HEK293T (cell line): ENCODE results near the gene FARP1.

Source experiments
- CTCF ChIA-PET: fragments of 350-600 bp; formaldehyde crosslinking; extraction: SDS; loops from one replicate; lab custom pipeline; 2021; ENCODE audit warnings: antibody characterized with exemption, inconsistent platforms; lab: Yijun Ruan, JAX
- POLR2A ChIA-PET: fragments of 350-600 bp; formaldehyde crosslinking; extraction: SDS; loops from one replicate; lab custom pipeline; 2020; ENCODE audit warnings: antibody characterized with exemption, inconsistent platforms; lab: Yijun Ruan, JAX
- DNase-seq: peaks from one replicate; pipeline ENCODE4 v3.0.0; 2012; ENCODE audit warnings: mixed read lengths; ENCODE audit errors: extremely low spot score
- ARNT ChIP-seq: fragments of 450-650 bp; IDR thresholded peaks from 2 replicates; pipeline ENCODE4 v1.6.1; 2017; ENCODE audit warnings: mild to moderate bottlenecking
- BHLHE40 ChIP-seq: fragments of 450-650 bp; IDR thresholded peaks from 2 replicates; pipeline ENCODE4 v1.6.1; 2016; ENCODE audit warnings: mild to moderate bottlenecking, moderate library complexity, borderline replicate concordance
- CTBP1 ChIP-seq: fragments of 450-650 bp; IDR thresholded peaks from 2 replicates; pipeline ENCODE4 v1.6.1; 2016; ENCODE audit warnings: borderline replicate concordance
- ELF4 ChIP-seq: fragments of 450-650 bp; IDR thresholded peaks from 2 replicates; pipeline ENCODE4 v1.6.1; 2017; ENCODE audit warnings: antibody characterized with exemption
- FOXA1 ChIP-seq: fragments of 450-650 bp; IDR thresholded peaks from 2 replicates; pipeline ENCODE4 v1.6.1; 2016; ENCODE audit warnings: mild to moderate bottlenecking
- FOXK2 ChIP-seq: fragments of 450-650 bp; IDR thresholded peaks from 2 replicates; pipeline ENCODE4 v1.6.1; 2016; ENCODE audit warnings: mild to moderate bottlenecking
- FOXM1 ChIP-seq: fragments of 450-650 bp; IDR thresholded peaks from 2 replicates; pipeline ENCODE4 v1.6.1; 2017; ENCODE audit warnings: mild to moderate bottlenecking, borderline replicate concordance
- HDGF ChIP-seq: fragments of 450-650 bp; IDR thresholded peaks from 2 replicates; pipeline ENCODE4 v1.6.1; 2017; ENCODE audit warnings: antibody characterized with exemption, borderline replicate concordance
- L3MBTL2 ChIP-seq: fragments of 450-650 bp; conservative IDR thresholded peaks from 2 replicates; pipeline ENCODE4 v1.6.1; 2016; ENCODE audit warnings: mild to moderate bottlenecking
- LEF1 ChIP-seq: fragments of 450-650 bp; IDR thresholded peaks from 2 replicates; pipeline ENCODE4 v1.6.1; 2017; ENCODE audit warnings: mild to moderate bottlenecking, borderline replicate concordance
- NFRKB ChIP-seq: fragments of 450-650 bp; IDR thresholded peaks from 2 replicates; pipeline ENCODE4 v1.6.1; 2016; ENCODE audit warnings: mild to moderate bottlenecking, moderate library complexity
- SP1 ChIP-seq: fragments of 450-650 bp; IDR thresholded peaks from 2 replicates; pipeline ENCODE4 v1.6.1; 2017
- SUZ12 ChIP-seq: fragments of 450-650 bp; IDR thresholded peaks from 2 replicates; pipeline ENCODE4 v1.6.1; 2016; ENCODE audit warnings: mild to moderate bottlenecking
- TARDBP ChIP-seq: fragments of 450-650 bp; IDR thresholded peaks from 2 replicates; pipeline ENCODE4 v1.6.1; 2016
- ZNF384 ChIP-seq: fragments of 450-650 bp; IDR thresholded peaks from 2 replicates; pipeline ENCODE4 v1.6.1; 2016
- TF ChIP-seq, protein P1 (sequence below): fragments of 450-650 bp; IDR thresholded peaks from 2 replicates; pipeline ENCODE4 v1.6.1; 2016

Gene FARP1

DNA sequence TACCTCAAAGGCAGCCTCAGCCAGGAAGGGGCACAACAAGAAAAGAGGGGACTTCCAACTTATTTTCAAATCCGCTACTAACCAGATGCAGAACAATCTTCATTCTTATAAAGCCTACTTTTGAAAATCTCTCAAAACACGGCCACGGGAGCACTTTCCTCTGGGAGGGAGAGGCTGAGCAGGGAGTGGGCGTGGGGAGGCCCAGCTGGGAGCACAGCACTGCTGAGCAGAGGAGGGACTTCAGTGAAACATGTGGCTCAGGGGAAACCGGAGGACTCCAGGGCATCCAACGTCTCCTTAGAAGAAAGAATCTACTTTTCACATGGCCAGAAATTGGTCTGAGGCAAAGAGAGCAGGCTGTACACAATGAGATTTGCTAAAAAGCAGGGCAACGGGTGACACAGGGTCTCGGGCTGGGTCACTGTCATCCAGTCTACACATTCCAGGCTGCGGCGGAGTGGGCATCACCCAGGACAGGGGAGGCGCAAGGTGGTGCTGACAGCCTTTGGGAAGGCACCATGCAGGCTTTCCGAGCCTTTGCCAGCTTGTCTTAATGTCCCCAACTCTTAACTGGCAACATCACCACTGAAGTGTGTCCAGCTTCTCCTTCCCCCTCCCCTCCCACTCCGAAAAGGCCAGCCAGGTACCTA, 317.0 kb downstream of the FARP1 start:
- no peak for DNase-seq
- ChIA-PET POLR2A (no interaction called here), CTCF (no interaction called here)
- TF ChIP-seq FOXK2: no peak
- TF ChIP-seq FOXM1: no peak
- TF ChIP-seq TARDBP: no peak
- no peak for TF ChIP-seq LEF1
- no peak for TF ChIP-seq ARNT
- TF ChIP-seq, protein P1, sequence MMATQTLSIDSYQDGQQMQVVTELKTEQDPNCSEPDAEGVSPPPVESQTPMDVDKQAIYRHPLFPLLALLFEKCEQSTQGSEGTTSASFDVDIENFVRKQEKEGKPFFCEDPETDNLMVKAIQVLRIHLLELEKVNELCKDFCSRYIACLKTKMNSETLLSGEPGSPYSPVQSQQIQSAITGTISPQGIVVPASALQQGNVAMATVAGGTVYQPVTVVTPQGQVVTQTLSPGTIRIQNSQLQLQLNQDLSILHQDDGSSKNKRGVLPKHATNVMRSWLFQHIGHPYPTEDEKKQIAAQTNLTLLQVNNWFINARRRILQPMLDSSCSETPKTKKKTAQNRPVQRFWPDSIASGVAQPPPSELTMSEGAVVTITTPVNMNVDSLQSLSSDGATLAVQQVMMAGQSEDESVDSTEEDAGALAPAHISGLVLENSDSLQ: no peak
- TF ChIP-seq NFRKB: no peak
- no peak for TF ChIP-seq ZNF384
- no peak for TF ChIP-seq CTBP1
- TF ChIP-seq ELF4: no peak

DNA sequence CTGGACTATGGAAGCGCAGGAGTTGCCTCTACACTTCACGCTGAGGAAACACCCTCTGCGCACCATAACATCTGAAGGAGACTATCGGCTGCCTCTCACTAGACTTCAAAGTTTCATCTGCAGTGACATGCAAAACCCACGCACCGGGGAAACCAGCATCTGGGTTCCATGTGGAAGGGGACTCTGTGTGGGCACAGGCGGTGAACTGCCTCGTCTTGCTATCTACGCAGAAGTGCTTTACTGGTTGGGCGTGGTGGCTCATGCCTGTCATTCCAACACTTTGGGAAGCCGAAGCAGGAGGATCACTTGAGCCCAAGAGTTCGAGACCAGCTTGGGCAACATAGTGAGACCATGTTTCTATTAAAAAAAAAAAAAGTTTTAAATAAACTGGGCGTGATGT, 317.6 kb downstream of the FARP1 start:
- POLR2A ChIA-PET: no interaction called here
- CTCF ChIA-PET: no interaction called here
- TF ChIP-seq, protein P1: no peak
- TF ChIP-seq SUZ12 (no peak), FOXA1 (no peak), BHLHE40 (no peak), CTBP1 (no peak), ZNF384 (no peak), SP1 (no peak), FOXK2 (no peak), ELF4 (no peak), ARNT (no peak), LEF1 (no peak), TARDBP (no peak), HDGF (no peak)
- no peak for DNase-seq

DNA sequence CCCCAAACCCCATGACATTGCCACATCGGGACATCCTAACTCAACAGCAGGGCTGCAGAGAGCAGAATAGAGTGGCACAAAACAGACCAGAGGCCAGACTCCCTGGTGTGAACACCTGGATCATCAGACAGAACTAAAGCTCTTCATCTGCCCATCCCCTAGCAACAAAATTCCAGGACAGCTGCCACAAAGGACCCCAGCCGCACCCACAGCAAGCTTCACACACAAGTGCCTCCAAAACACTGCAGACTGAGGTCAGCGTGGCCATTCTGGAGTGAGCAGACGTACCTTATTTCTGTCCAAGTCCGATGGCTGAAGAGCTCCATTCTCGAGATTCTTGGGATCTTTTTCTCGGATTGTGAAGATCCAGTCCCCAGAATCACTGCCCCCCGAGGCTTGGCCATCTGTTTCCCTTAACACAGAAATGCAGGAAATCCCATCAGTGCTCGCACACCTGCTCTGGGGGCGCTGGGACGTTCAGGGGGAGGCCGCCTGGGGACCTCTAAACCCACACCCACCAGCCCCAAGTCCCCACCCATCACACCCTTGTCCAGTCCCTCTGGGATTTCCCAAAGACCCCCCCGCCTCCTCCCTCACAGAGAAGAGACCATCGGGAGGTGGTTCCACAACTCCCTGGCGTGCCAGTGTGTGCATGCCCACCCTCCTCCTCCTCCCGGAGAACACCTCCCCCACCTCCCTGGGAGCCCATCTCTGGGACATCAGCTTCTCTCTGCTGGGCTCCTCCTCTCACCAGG, 318.8 kb downstream of the FARP1 start:
- ChIA-PET POLR2A (no interaction called here), CTCF (no interaction called here)
- no peak for DNase-seq
- TF ChIP-seq LEF1 (no peak), L3MBTL2 (no peak), FOXK2 (no peak), NFRKB (no peak), ELF4 (no peak), TARDBP (no peak), SUZ12 (no peak), CTBP1 (no peak), FOXM1 (no peak)
- TF ChIP-seq, protein P1: no peak

DNA sequence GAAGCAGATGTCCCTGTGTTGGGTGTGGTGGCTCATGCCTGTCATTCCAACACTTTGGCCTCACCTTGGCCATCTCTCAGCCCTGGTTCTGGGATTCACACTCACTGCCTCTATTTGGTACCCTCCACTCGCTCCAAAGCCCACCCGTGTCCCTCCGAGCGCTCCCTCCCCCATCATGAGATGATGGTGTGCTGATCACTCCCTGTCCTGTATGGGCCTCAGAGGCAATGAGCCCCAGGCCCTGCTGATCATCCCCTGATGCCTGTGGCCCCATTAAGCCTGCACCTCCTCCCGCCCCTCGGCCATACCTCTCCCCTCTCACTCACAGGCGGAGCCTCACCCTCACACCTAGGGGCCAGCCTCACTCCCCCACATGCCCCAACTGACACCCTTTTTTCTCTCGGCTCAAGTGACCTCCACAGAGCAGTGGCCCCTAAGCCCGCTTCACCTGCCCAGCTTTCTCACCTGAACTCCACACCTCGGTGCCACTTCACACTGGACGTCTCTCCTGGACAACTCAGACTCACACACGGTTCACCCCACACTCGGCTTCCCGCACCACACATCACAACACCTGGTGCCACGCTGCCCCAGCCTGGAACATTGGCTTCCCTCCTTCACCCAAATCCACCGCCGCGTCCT, 319.5 kb downstream of the FARP1 start:
- CTCF ChIA-PET: no interaction called here
- DNase-seq: no peak
- TF ChIP-seq CTBP1: no peak
- TF ChIP-seq, protein P1: no peak
- no peak for TF ChIP-seq ELF4
- TF ChIP-seq NFRKB: no peak
- no peak for TF ChIP-seq BHLHE40
- no peak for TF ChIP-seq FOXM1
- TF ChIP-seq TARDBP: no peak
- TF ChIP-seq SUZ12: no peak
- TF ChIP-seq LEF1: no peak
- TF ChIP-seq SP1: no peak
- no peak for TF ChIP-seq FOXA1
- TF ChIP-seq FOXK2: no peak
- TF ChIP-seq HDGF: no peak
- no peak for TF ChIP-seq ARNT
- POLR2A ChIA-PET: no interaction called here

DNA sequence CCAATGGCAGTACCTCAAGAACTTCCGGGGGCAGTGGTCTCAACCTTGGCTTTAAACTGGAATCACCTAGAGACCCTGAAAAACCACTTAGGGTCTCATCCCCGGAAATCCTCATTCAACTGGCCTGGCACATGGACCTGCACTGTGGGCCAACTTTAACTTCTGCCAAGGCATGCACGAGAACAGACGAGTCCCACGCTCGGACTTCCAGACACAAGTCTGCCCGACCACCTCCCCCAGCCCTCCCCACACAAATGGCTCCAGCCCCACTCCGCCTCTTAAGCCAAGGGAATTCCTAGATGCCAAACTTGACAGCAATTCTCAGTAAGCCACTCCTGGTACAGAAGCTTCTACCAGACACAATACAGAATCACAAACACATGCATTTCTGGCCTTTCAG, 320.1 kb downstream of the FARP1 start:
- CTCF ChIA-PET: no interaction called here
- TF ChIP-seq FOXM1: no peak
- TF ChIP-seq HDGF: no peak
- no peak for TF ChIP-seq BHLHE40
- TF ChIP-seq SP1: no peak
- no peak for TF ChIP-seq NFRKB
- POLR2A ChIA-PET: no interaction called here
- DNase-seq: no peak
